Thyroid gland (tissue), 4 donors: ENCODE results near the gene FADS1. TPM values are rescaled to one million over a fixed set of nuclear protein-coding genes. Genes with fewer than 3 reads are reported as not detected.

Source experiments
- DNase-seq, 2 donors: peaks; one replicate each; pipeline ENCODE4 v3.0.0-alpha.2; 2019
- H3K27ac ChIP-seq, 3 donors: fragments of 200-600 bp; sonication (generic); 1 replicate in 2 of 3; 2 replicates in 1 of 3; pipeline ENCODE4 v1.5.1; 2016 to 2019; ENCODE audit warnings: mild to moderate bottlenecking in 1 of 3, moderate library complexity in 1 of 3
- H3K27me3 ChIP-seq: fragments of 200-600 bp; sonication (generic); one replicate; pipeline ENCODE4 v1.5.1; 2019
- H3K36me3 ChIP-seq, 2 donors: fragments of 200-600 bp; sonication (generic); one replicate each; pipeline ENCODE4 v1.5.1; 2016 to 2019
- H3K4me1 ChIP-seq, 2 donors: fragments of 200-600 bp; sonication (generic); one replicate each; pipeline ENCODE4 v1.5.1; 2017 to 2019
- H3K4me3 ChIP-seq, 3 donors: fragments of 200-600 bp; sonication (generic); replicated peaks in 1 of 3; 1 replicate in 2 of 3; 2 replicates in 1 of 3; pipeline ENCODE4 v1.5.1; 2016; ENCODE audit warnings: mild to moderate bottlenecking in 1 of 3
- H3K9me3 ChIP-seq: fragments of 200-600 bp; sonication (generic); one replicate; pipeline ENCODE4 v1.5.1; 2017
- POLR2A ChIP-seq, 2 donors: fragments of 450-650 bp; IDR thresholded peaks; one replicate each; pipeline ENCODE4 v1.6.1; 2017; ENCODE audit warnings: antibody characterized with exemption in 2 of 2, mild to moderate bottlenecking in 2 of 2, moderate library complexity in 1 of 2
- WGBS, 2 donors: methylation state at CpG; one replicate each; pipeline ENCODE4 v1.1.5; 2017; 5-methylcytosine and 5-hydroxymethylcytosine counted together
- intact Hi-C: fragments of 100-400 bp; cut with DNase I; formaldehyde crosslinking; loops from one replicate; pipeline ENCODE4 v1.15.1; 2023
- total RNA-seq, 4 donors: library from RNA; depleted of rRNA; stranded (reverse); fragments of >200 nt; gene quantifications; one replicate each; pipeline ENCODE4 v1.2.3, GENCODE V29; 2016
- TF ChIP-seq, protein P1 (sequence below), 6 experiments: fragments of 200-600 bp in 3 of 6; fragments of 450-650 bp in 3 of 6; sonication (generic) in 3 of 6; IDR thresholded peaks; one replicate each; pipeline ENCODE4 v1.5.1; 2016 to 2019; ENCODE audit warnings: antibody characterized with exemption in 6 of 6, mild to moderate bottlenecking in 2 of 6, inconsistent platforms in 1 of 6, moderate library complexity in 1 of 6

The FADS1 gene
- total RNA-seq, 4 donors from 2014 or later, result 6.8 to 17.3 (median 13.9) TPM

DNA sequence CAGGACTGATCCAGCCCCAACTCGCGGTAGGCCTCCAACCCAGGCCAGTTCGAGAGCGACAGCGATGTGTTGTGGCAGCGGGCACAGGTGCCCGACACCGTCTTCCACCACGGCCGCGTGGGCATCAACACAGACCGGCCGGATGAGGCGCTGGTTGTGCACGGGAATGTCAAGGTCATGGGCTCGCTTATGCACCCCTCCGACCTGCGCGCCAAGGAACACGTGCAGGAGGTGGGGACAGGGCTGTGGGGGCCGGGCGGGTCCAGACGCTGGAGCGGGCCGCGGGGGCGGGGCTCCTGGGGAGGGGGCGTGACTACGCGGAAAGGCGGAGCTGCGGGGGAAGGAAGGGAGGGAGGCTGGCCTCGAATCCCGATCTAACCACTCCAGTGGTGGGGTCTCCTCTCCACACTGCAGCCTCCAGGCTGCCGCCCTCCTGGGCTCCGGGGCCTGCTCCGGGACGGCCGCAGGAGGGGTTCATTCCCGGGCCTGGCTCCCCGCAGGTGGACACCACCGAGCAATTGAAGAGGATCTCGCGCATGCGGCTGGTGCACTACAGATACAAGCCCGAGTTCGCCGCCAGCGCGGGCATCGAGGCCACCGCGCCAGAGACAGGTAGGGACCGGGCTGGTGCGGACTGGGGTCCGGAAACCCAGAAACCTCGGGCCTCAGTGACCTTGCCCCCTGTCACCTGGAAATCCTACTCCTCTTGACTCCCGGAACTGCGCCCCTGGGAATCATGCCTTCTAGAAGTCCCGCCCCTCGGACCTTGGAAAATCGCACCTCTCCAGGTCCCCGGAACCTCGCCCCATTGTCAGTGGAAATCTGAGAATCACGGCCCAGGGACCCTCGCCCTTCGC, 39.3 kb downstream of the FADS1 start:
- no peaks in the 10 kb centered on the region for H3K9me3 ChIP-seq
- intact Hi-C loops, result no loop called here
- peaks cover 7 to 9% of the 10 kb centered on the region in 2 donors for H3K4me1 ChIP-seq
- no peak overlapping the region for H3K27ac ChIP-seq
- peak; percentile 58 to 68 for DNase-seq
- TF ChIP-seq, protein P1, sequence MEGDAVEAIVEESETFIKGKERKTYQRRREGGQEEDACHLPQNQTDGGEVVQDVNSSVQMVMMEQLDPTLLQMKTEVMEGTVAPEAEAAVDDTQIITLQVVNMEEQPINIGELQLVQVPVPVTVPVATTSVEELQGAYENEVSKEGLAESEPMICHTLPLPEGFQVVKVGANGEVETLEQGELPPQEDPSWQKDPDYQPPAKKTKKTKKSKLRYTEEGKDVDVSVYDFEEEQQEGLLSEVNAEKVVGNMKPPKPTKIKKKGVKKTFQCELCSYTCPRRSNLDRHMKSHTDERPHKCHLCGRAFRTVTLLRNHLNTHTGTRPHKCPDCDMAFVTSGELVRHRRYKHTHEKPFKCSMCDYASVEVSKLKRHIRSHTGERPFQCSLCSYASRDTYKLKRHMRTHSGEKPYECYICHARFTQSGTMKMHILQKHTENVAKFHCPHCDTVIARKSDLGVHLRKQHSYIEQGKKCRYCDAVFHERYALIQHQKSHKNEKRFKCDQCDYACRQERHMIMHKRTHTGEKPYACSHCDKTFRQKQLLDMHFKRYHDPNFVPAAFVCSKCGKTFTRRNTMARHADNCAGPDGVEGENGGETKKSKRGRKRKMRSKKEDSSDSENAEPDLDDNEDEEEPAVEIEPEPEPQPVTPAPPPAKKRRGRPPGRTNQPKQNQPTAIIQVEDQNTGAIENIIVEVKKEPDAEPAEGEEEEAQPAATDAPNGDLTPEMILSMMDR (IDR thresholded peaks at IDR 0.05), result no peak
- no peak for TF ChIP-seq POLR2A (IDR thresholded peaks at IDR 0.05)
- H3K4me3 ChIP-seq, result peak overlapping the region in 1 of 3 donors; percentile 4
- 43 to 87% methylated on average over 12 to 31 of the region's 67 CpGs for WGBS, 2 donors
- no peaks in the 10 kb centered on the region for H3K27me3 ChIP-seq
- no peaks in the 10 kb centered on the region for H3K36me3 ChIP-seq

DNA sequence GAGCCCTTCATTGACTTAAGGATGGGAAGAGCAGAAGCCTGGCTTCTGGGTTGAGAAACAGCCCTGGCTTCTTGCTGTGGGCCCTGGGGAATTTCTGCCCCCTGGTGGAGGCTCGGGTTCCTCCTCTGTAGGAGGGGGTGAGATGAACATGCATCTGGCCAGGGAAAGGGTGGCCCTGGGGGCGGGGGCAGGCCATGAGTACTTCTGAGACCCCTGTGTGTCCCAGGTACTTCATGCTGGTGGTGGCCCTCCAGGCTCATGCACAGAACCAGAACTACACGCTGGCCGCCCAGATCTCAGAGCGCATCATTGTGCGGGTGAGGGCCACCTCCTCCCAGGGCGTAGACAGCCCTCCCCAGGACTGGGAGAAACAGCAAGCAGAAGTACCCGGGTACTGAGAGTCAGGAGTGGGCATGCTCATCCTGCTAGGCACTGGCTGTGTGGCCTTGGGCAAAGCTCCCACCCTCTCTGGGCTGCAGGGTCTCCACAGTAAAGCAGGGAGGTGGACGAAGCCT, 40.2 kb downstream of the FADS1 start:
- peak; percentile 15 to 29 for DNase-seq
- Histone ChIP-seq H3K27ac (no peak overlapping the region), H3K27me3 (no peaks in the 10 kb centered on the region), H3K36me3 (no peaks in the 10 kb centered on the region), H3K4me1 (peaks cover 7 to 14% of the 10 kb centered on the region in 2 donors), H3K4me3 (no peak overlapping the region), H3K9me3 (no peaks in the 10 kb centered on the region)
- WGBS, 2 donors, result 61 to 63% methylated on average over 2 to 8 of the region's 9 CpGs
- intact Hi-C loops, result no loop called here
- TF ChIP-seq POLR2A (IDR thresholded peaks at IDR 0.05), result no peak
- TF ChIP-seq, protein P1 (IDR thresholded peaks at IDR 0.05), result peak in 2 of 6 experiments; percentile 38 to 45

DNA sequence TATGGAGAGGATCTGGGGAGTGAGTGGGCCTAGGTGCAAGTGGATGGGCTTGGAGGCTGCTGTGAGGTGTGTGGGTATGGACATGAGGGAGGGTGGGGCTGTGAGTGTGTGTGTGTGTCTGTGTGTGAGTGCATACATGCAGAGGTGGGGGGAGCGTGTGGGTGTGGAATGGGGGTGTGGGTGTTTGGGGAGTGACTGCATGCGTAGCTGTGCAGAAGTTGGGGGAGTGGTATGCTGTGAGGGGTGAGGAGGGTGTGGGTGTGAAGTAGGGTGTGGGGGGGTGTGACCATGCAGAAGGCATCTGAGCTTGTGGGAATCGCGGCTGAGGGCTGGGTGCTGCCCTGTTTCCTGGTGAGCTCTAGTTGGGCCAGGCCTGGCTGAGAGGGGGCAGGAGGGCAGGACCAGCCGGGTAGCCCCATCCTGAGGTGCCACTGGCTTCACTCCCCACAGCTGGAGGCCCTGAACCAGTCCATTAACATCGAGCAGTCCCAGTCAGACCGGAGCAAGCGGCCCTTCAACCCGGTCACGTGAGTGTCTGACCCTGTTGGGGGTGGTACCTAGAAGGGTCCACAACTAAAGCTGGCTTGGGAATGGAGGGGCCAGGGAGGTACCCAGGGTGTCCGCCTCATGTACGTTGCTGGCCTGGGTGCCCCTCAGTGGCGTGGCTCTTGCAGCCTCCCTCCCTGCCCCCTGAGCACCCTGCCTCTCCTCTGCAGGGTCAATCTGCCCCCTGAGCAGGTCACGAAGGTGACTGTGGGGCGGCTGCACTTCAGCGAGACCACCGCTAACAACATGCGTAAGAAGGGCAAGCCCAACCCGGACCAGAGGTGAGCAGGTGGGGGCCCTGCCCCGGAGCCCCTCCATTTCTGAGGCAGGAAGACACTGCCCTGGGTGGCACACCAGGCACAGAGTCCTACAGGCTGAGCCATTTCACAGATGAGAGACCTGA, 40.9 kb downstream of the FADS1 start:
- Histone ChIP-seq H3K27me3 (no peaks in the 10 kb centered on the region), H3K4me3 (no peak overlapping the region), H3K27ac (no peak overlapping the region), H3K36me3 (no peaks in the 10 kb centered on the region), H3K9me3 (no peaks in the 10 kb centered on the region), H3K4me1 (peaks cover 7 to 14% of the 10 kb centered on the region in 2 donors)
- 76 to 88% methylated on average over 11 to 19 of the region's 20 CpGs for WGBS, 2 donors
- intact Hi-C loops, result no loop called here
- no peak for DNase-seq
- TF ChIP-seq POLR2A (IDR thresholded peaks at IDR 0.05), result no peak
- TF ChIP-seq, protein P1 (IDR thresholded peaks at IDR 0.05), result no peak

DNA sequence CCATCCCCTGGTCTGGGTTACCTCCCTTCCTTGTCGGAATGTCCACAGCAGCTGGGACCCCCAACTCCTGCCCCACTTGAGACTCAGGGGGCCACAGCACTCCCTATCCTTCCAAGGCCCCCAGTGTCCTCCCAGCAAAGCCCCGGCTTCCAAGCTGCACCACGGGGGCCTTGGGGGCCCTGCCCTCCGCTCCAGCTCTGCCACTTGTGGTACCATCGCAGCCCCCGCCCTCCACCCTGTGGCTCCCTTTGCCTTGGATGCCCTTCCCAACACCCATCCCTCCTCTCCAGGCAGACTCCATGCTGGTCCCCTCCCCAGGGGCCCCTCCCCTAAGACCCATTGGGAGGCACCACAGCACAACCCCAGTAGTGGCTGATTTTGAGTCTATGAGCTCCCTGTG, 41.7 kb downstream of the FADS1 start:
- Histone ChIP-seq H3K4me3 (no peak overlapping the region), H3K9me3 (no peaks in the 10 kb centered on the region), H3K36me3 (no peaks in the 10 kb centered on the region), H3K27ac (no peak overlapping the region), H3K27me3 (no peaks in the 10 kb centered on the region), H3K4me1 (peaks cover 7 to 14% of the 10 kb centered on the region in 2 donors)
- 91 to 96% methylated on average over 6 of the region's 6 CpGs for WGBS, 2 donors
- DNase-seq, result no peak
- intact Hi-C loops, result no loop called here
- TF ChIP-seq POLR2A (IDR thresholded peaks at IDR 0.05), result no peak
- TF ChIP-seq, protein P1 (IDR thresholded peaks at IDR 0.05), result no peak
